Umbilical cord (tissue), 2 donors: Measurements from ENCODE around the gene LY9. TPM values are rescaled to one million over a fixed set of nuclear protein-coding genes. Genes with fewer than 3 reads are reported as not detected.
"Not testable (repeated sequence)": the region's sequence is repeated elsewhere in the genome, so short reads cannot be mapped to it uniquely, and the experiment has no call there.

ENCODE experiments used
- DNase-seq: peaks from one replicate; pipeline ENCODE4 v3.0.0-alpha.2; 2015; ENCODE audit warnings: low spot score
- total RNA-seq: library from RNA; depleted of rRNA; stranded (reverse); fragments of >200 nt; gene quantifications from one replicate; pipeline ENCODE4 v1.2.3, GENCODE V29; 2014; ENCODE audit warnings: low replicate concordance; ENCODE audit not compliant: insufficient read depth

LY9 gene
- total RNA-seq, 1 donor from 2014 or later = 11.6 TPM

DNA sequence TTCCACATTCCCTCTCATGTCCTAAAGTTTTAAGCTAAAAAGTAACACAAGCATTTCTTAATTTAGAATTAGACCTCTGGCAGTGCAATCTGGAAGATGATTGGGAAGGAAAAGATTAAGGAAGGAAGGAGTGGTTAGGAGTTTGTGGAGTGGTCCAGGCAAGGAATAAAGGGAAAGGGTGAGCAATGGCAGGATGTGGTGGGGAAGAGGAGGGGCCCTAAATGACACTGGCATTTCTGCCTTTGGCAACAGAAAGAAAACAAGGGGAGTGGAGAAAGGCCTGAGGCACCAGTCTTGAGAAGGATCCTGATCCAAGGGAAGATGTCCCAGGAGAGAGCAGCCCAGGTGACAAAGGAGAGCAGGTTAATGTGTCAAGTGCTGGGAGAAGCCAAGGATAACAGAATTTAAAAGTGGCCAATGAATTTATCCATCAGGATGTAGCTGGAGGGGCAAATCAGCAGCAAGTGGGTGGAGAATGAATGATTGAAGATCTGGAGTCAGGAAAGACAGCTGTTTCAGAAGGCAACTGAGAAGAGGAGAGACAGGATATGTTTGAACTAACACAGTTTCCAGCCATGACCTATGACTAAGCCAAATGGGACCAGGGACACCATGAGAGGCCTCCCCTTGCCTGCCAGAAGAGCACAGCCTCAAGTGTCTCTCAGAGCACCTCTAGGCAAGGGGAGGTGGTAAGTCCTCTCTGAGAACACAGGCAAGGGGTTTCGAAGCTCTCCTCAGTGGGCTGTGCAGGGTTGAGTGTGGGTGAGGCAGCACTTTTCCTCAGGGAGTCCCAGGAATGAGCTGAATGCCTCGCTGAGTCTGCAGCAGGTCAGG lies 20.9 kb upstream of the LY9 start:
- no peak for DNase-seq

DNA sequence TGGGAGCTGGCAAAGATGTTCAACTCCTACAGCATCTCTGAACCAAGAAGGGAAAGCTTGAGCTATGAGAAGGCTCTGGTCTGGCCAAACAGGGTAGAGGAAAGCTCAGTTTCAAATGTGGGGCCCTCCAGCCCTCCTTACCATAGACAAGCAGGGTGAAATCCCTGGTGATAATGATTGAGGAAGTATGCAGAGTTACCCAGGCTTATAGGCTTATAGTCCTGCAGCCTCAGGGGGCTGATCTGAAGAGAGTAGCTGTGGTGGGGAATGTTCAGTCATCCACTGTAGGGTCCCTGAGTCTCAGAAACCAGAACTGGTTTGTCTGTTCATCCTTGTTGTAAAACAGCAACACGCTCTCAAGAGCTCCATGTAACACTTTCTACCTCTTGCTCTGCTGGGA lies 19.8 kb upstream of the LY9 start:
- no peak for DNase-seq

DNA sequence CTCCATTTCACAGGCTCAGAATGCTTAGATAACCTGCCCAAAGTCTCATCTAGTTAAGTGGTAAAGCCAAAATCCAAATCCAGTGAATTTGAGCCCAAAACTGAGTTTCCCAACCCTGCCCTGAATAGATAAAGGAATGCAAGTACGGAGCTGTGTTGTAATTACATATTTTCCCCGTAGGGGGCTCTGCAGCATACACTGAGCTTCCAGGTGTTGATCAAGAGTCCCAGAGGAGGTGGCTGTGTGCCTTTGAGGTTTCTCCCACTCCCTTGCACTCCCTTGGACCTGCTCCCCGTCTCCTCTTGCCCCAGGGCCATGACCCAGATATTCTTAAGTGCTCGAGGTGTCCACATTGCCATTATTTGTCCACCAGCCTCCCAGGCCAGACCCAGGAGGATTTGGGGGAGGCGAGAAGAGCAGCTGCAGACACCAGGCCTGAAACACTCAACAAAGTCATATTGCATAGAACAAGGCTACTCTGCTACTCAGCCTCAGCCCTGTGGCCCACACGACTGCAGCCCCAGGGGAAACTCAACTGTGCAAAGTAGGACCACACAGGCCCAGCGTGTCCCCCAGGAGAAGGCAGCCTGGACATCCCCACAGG lies 18.4 kb upstream of the LY9 start:
- DNase-seq = peak; percentile 16

GRCh38 chr1:160778976-160779375 lies 17.0 kb upstream of the LY9 start:
- no peak for DNase-seq

DNA sequence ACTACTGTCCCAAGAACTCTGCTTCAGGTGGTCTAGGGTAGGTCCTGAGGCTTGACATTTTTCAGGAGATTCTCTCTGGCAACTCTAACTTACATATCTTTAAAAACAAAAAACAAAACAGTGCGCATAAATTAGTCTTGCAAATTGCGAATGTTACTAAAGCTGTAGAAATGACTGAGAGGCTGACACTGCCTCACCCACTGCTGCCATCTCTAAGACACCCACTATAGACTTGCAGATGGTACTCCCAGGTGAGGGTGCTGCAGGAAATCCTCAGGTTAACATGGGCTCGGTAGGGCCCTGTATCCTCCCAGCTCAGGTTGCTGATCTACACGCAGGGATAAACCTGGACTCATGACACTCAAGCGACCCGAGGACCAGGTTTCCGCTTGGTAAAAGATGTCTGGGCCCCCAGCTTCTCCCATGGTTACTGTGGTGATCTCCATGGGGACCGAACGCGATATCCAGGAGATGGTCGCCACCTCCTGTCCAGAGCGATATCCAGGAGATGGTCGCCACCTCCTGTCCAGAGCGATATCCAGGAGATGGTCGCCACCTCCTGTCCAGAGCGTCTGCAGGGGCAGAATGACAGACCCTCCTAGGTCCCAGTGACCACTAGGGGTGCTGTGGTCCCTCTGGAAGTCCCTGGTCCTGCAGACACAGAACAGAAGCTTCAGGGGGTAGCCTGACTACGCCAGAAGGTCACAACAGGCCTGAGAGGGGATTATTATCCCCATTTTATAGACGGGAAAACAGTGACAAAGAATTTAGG lies 16.2 kb upstream of the LY9 start:
- no peak for DNase-seq

DNA sequence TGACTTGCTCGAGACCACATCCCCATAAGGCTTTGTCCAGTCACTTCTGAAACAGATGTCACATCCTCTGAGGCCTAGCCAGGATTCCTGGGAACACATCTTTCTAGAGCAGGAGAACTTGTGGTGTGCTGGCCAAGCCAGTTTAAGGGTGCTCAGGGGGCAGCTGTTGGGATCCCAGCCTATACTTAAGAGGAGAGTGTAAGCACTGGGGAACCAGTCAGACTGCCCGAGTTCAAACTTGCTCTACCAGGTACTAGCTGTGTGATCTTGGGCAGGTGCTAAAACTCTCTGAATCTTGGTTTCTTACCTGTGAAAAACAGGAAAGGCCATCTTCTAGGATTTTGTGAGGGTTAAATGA lies 15.6 kb upstream of the LY9 start:
- no peak for DNase-seq

DNA sequence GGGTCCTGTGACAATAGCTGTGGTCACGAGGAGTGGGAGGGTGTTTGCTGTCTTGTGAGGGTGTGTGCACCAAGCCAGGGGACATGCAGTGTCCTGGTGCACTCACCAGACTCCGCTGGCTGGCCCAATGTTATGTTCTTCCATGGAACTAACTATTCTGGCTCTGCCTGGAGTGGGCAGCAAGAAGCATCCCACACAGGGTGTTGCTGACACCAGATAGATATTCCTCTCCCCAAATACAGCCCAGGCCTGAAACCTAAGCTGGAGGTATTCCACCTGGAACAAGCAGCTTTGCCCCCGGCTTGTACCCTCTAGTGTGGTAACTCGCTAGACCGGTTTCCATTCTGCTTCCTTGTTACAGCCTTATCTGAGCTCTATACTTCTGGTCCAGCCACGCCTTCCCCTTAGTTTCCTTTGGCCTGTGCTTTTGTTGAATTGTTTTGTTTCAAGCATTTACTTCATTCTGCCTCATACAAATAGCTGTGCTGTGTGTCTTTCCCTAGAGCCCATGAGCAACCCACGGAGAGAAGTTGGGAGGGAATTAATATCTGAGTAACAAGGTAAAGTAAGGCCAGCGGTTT lies 14.7 kb upstream of the LY9 start:
- peak; percentile 71 for DNase-seq

GRCh38 chr1:160781914-160782689 lies 13.9 kb upstream of the LY9 start:
- DNase-seq = no peak

- not testable (repeated sequence) for DNase-seq
These were observed 12.8 kb upstream of the LY9 start for GRCh38 chr1:160782988-160783765.

GRCh38 chr1:160789051-160789701 lies 6.8 kb upstream of the LY9 start:
- DNase-seq = no peak

DNA sequence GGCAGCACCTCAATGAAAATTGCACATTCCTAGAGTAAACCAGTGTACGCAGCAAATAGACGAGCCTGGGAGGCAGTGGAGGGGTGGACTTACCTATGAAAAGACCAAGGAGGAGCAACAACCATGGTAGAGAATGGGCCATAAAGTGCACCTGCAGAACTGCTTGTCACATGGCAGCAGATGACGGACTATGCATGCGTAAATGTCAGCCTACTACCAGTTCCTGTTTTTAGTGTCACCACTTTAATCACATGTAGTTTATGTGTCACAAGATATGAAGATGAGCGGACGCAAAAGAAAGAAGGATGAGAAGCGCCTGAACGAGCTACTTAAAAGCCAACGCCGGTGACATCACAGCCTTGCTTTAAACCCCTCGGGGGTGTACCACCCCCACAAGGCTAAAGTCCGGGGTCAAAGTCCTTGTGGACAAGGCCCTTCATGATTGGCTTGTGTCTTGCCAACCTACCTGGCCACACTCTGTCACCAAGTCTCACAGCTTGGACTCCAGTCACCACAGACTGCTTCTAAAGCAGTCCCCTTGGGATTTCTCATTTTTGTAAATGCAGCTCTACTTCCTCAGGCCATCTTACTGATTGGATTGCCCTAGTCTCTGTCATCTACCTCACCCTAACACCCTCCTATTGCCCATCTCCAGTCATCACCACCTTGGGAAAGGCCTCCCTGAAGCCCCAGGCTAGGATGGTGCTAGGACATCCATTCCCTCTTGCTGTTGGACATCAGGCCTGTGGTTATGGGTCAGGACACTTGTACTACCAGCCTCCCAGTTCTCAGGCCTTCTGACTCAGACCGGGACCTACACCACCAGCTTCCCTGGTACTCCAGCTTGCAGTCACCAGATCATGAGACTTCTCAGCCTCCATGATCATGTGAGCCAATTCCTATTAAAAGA lies 6.0 kb upstream of the LY9 start:
- DNase-seq = no peak

DNA sequence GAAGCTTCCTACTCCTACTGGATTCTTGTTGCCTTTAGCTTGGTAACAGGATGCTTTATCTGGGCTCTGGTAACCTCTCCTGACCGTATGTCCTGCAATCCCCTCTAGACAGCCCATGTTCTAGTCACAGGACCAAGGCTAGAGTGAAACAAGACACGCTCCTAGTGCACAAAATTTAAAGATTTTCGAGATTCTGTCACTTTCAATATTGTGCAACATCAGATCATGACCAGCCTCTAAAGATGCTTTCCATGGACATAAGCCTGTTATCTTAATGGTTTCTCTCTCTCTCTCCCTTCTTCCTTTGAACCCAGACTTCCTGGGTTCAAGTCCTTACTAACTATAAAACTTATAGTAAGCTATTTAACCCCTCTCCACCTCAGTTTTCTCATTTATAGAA lies 1.6 kb upstream of the LY9 start:
- no peak for DNase-seq

DNA sequence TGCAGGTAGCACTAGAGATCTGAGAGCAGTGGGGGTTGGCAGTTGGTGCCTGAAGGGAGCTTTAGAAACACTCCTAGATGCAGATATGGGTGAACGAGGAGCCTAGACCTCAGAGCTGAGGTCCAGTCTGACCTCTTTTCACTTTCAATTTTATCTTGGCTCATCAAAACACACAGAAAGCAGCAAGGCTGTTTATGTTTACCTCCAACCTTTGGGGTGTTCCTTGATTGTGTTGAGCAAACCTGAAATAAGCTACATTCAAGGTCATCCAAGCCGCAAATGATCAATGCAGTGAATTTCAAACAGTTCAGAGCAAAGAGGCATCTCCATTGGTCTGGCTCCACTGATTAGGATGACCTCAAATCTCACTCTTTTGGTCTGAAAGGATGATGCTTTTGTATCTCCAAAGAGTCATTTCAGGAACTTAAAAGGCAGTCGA lies 1.3 kb downstream of the LY9 start:
- DNase-seq = no peak

DNA sequence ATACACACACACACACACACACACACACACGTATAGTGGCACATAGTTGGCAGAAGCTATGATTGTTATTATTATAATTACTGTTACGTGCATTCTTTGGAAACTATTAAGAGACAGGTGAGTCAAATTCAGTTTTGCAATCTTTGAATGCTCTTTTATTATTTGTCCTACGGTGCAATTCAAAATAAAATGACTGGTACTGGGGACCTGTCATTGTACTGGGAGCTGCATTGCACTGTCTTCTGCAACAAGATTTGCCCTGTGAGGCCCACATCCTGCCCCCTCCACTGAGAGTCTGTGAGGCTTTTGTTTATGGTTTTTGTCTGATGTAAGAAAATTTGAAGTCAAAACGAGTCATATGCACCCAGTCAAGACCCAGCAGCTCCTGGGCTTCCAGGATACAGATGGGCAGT lies 1.9 kb downstream of the LY9 start:
- no peak for DNase-seq

DNA sequence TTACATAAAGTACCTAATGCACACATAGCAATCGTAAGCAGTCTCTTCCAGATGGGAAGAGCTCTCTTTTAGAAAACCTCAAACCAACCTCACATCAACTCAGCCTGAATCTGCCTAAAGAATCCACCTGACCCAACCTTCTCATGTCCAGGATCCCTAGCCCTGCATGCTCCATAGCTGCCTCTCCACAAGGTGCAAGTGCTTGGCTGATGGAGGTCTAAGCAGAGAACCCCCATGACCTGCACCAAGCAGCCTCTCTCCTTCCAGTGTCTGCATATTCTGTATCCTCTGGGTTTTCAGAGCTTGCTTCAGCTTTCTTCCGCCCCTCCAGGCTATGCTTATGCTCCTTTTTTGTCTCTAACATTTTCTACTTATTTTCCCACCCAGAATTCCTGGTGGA lies 2.5 kb downstream of the LY9 start:
- no peak for DNase-seq

DNA sequence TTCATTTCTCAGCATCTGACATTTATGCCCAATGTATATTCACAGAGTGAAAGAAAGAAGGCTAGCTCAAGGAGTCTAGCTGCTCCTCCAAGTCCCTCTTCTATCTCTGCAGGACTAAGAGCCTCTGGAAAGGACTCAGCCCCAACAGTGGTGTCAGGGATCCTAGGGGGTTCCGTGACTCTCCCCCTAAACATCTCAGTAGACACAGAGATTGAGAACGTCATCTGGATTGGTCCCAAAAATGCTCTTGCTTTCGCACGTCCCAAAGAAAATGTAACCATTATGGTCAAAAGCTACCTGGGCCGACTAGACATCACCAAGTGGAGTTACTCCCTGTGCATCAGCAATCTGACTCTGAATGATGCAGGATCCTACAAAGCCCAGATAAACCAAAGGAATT lies 3.7 kb downstream of the LY9 start:
- no peak for DNase-seq

- no peak for DNase-seq
These were observed 4.2 kb downstream of the LY9 start for GRCh38 chr1:160800142-160800541.

- DNase-seq = no peak
These were observed 4.9 kb downstream of the LY9 start for GRCh38 chr1:160800645-160801408.
